ENCODE data around the gene GLRA1.

GLRA1 gene

GRCh38 chr5:151924564-151925301 lies at the start of gene GLRA1:
TSS of gene GLRA1 (minus strand) at chr5:151924851. CDS start at chr5:151924549, 302 bp downstream.
- peak in 1 of 2 donors; percentile 12 for DNase-seq (ENCODE audit: extremely low read depth in 1 of 2, low read depth in 1 of 2)

DNA sequence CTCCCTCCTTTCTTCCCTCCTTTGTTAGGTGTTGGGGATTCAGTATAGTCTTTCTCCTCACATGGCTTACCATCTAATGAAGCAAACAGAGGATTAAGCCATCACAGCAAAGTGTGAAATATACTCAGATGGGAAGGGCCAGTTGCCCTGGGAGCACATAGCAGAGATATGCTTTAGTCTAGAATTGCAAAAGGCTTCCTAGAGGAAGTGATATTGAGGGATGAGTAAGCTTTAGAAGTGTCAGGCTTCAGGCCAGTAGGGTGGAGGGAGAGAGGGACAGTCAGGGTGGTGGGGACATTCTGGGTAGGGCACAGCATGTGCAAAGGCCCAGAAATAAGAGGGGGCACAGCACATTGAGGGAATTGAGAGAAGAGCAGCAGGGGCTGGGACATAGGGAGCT lies 46.2 kb upstream of the GLRA1 start:
- DNase-seq (ENCODE audit: extremely low read depth in 1 of 2, low read depth in 1 of 2): no peak

DNA sequence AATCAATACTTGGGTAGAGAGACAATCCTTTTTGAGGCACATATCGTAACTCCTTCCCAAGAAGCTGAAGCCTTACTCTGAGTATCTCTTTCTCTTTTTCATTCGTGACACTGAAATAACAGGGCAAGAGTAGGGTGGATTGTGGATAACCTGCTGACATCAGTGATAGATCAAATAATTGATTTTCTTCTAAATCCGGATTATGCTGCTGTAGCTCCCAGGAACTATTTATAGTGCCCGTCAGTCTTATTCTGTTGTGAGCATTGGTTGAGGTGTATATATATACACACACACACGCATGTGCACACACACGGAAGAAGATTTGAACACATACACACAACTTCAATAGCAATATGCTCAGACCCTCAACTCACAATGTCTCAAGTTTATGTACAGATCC lies 43.2 kb upstream of the GLRA1 start:
- no peak for DNase-seq (ENCODE audit: extremely low read depth in 1 of 2, low read depth in 1 of 2)

DNA sequence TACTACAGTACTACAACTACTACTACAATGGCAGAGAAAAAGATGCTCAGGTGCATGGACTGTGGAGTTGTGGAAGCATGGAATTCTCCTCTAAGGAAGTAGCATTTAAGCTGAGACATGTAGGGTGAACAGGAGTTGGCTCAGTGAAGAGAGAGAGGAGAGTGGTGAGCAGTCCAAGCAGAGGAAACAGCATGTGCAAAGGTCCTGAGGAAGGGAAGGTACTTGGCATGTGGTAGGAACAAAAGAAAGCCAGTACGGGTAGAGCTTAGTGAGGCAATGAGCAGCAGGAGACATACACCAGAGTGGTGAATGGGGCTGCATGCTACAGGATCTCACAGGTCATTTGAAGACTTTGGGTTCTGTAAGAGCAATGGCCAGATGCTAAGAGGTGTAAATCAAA lies 41.4 kb upstream of the GLRA1 start:
- no peak for DNase-seq (ENCODE audit: extremely low read depth in 1 of 2, low read depth in 1 of 2)

DNA sequence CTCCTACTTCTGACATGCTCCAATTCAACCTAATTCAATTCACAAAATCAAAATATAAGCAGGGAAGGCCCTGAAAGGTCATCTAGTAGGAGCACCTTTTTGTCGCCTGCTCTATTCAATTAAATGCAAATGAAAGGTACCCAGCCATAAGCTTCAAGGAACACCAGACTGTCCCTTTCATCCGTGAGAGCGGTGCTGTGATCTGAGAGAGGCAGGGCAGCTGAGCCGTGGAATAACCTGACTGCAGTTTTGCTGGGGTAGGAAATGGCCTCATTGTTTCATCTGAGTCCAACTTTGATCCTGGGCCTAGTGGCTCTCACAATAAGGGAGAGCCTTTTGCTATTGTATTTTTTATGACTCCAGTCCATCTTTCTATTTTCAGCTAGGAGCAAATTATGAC lies 39.8 kb upstream of the GLRA1 start:
- DNase-seq (ENCODE audit: extremely low read depth in 1 of 2, low read depth in 1 of 2): no peak

DNA sequence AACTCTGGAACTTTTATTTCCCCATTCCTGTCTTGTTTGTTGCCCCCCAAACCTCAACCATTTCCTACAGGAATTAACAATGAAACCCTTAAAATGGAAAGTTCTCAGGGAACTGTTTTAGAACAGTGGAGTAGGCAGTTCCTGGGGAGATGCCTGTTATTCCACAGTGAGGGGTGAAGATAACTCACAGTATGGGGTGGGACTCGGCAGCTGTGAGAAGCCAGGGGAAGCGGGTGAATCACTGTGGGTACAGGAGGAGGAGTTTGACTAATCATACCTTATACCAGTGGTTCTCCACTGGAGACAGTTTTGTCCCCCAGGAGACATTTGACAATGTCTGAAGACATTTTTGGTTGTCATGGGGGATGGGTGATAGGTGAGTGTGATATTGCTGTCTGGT lies 36.9 kb upstream of the GLRA1 start:
- no peak for DNase-seq (ENCODE audit: extremely low read depth in 1 of 2, low read depth in 1 of 2)

DNA sequence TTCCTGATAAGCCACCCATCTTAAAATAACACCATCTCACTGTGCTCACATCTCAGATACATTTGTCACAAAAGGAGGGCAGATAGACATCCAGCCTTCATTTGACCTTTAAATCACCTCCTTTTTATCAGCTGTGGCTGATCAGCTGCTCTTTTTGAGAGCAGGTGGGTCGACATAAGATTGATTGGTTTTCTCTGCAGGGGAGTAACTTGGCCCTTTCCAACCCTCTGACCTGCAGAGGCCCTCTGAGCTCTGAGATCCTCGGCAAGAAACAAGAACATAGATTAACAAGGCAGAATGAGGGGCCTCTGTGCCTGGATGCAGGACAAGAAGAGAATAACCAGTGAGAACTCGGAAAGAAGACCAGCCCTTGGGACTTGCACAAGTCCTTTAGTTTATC lies 33.5 kb upstream of the GLRA1 start:
- DNase-seq (ENCODE audit: extremely low read depth in 1 of 2, low read depth in 1 of 2): no peak

DNA sequence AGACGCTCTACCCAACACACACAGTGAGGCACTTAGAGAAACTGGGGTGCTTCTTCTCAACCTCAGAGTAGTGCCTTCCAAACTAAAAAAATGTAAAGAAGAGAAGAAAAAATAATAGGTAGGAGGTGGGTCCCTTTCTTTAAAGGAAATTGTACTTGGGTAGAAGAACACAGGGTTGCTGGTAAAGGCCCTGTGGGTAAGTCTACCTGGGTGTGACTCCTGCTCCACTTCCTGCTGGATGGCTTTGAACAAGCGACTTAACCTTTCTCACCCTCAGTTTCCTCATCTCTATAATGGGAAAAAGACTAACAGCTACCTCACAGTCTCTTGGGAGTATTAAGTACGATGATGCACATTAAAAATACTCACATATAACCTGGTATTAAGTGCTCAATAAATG lies 32.1 kb upstream of the GLRA1 start:
- DNase-seq (ENCODE audit: extremely low read depth in 1 of 2, low read depth in 1 of 2): no peak

GRCh38 chr5:151954255-151954654 lies 29.6 kb upstream of the GLRA1 start:
- no peak for DNase-seq (ENCODE audit: extremely low read depth in 1 of 2, low read depth in 1 of 2)

DNA sequence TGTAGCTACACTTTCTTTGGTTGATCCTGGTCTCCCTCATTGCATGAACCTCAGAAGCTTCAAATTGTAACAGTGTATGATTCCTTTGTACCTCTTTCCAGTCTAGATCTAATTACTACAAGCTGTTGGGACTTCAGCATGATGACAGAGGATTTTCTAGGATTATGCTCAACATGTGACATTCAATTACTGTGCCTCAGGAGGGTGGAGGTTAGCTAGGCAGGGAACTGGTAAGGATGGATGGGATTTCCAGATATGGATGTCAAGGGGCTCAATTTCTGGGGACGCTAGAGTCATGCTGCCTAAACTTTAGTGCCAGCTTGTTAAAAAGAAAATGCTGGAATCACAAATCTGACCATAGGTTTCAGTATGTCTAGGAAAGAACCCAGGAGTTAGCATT lies 29.2 kb upstream of the GLRA1 start:
- DNase-seq (ENCODE audit: extremely low read depth in 1 of 2, low read depth in 1 of 2): no peak

- DNase-seq (ENCODE audit: extremely low read depth in 1 of 2, low read depth in 1 of 2): no peak
These were observed 27.6 kb upstream of the GLRA1 start for GRCh38 chr5:151952238-151952637.

DNA sequence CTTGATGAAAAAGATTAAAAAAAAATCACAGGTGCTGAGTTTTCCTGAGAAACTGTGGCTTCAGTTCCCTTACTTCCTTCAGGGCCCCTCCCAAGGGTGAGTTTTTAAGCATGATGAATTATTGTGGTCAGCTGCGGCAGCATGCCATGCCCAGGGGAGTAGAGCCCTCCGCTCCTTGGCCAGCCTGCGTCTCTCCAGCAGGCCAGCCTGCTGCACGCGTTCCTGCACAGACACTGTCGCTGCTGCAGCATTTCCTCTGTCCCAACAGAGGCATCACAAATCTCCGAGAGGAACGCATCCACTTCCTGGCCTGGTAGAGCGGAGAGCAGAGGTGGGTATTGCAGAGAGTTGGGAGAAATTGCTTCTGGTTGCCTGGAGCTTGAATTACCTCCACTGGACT lies 26.1 kb upstream of the GLRA1 start:
- no peak for DNase-seq (ENCODE audit: extremely low read depth in 1 of 2, low read depth in 1 of 2)

DNA sequence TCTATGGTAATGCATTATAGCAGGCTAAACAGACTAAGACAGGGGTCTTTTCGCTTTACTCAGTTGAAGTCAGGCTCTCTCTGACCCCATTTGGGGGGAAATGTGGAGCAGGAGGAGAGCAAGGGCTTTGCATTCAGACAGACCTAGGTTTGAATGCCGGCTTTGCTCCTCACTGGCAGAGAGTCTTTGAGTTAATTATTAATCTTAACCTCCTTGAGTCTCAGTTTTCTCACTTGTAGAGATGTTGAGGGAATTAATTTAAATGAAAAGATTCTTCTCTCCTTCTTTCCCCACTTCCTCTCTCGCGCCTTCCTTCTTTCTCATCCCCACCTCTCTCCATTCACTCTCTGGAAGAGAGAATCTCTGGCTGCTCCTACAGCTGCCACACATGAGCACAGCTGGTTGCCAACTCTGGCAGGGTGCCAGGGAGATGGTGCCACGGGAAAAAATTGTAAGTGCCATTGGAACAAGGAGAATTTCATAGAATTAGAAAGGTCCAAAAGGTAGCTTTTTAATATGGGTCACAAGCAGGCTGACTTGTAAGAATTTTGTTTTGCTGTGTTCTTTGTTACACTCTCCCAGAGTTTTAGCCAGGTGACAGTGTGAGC lies 25.2 kb upstream of the GLRA1 start:
- DNase-seq (ENCODE audit: extremely low read depth in 1 of 2, low read depth in 1 of 2): no peak

DNA sequence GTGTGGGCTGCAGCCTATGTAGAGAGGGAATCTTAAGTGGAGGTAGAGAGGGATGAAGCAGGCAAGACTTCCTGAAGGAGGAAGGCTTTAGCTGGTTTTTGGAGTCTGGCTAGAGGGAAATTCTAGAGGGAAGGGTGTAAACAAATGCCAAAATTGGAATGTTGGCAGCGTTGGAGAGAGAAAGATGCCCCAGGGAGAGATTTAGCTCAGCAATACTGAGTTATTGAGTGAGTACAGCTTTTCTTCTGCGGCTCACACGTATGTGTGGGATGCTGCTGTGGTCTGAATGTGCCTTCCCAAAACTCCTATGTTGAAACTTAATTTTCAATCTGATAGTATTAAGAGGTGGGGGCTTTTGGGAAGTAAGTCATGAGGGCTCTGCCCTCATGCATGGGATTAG lies 24.5 kb upstream of the GLRA1 start:
- DNase-seq (ENCODE audit: extremely low read depth in 1 of 2, low read depth in 1 of 2): no peak

- no peak for DNase-seq (ENCODE audit: extremely low read depth in 1 of 2, low read depth in 1 of 2)
These were observed 23.4 kb upstream of the GLRA1 start for GRCh38 chr5:151947931-151948608.

- no peak for DNase-seq (ENCODE audit: extremely low read depth in 1 of 2, low read depth in 1 of 2)
These were observed 13.2 kb upstream of the GLRA1 start for GRCh38 chr5:151937851-151938250.

DNA sequence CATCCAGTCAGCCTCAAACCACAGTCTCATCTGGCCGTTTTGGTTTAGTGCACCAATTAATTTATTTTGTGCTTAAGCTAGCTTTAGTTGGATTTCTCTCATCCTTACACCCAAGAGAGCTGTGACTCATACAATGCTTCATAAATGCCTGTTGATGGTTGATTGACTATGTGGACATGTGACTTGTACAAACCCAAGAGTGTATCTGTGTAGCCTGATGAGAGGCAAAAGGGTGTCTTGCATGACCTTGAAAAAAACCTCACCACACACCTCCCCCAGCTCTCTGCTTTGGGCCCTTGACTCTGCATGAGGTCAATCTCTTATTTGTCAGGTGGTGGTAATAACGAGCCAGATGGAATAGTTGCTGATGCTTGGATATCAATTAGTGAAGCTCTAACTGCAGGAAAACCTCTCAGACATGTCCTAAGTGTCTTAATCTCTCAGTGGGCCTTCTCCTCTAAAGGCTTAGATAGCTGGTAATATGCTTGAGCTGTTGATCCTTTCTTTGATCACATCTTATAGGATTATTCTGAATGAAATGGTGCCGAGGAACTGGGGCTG lies 10.6 kb upstream of the GLRA1 start:
- no peak for DNase-seq (ENCODE audit: extremely low read depth in 1 of 2, low read depth in 1 of 2)

DNA sequence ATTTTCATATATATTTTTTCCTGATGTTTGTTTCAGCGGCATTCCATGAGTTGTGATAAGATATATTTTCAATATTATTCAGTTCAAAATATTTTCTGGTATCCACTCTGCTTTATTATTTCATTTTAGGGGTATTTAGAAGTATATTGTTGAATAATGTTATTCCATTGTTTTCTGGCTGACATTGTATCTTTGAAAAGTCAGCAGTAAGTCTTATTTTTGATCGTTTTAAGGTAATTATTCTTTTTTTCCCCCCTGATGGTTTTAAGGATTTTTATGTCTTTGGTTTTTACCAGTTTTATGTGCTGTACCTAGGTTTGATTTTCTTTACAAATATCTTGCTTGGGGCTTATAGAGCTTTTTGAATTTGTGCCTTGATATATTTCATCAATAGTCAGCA lies 6.6 kb upstream of the GLRA1 start:
- DNase-seq (ENCODE audit: extremely low read depth in 1 of 2, low read depth in 1 of 2): no peak

DNA sequence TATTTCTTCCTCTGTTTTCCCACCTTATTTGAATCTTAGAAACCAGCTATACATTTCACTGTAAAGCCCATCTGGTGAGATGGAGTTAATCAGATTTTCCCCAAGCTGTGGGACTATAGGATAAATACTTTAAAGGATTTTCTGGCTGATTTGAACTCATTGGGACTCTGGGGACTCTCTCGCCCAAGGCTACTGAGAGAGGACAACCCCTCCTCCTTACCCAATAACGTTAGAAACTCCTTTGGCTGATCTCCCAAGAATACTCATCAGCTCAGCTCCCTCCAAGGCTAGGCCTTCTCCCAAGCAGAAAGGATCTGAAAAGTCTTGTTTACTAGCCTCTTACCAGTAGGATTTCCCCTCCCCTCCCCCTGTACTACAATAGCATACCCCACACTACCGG lies 1.5 kb upstream of the GLRA1 start:
- DNase-seq (ENCODE audit: extremely low read depth in 1 of 2, low read depth in 1 of 2): no peak

- no peak for DNase-seq (ENCODE audit: extremely low read depth in 1 of 2, low read depth in 1 of 2)
These were observed 689 bp upstream of the GLRA1 start for GRCh38 chr5:151925340-151925739.

- no peak for DNase-seq (ENCODE audit: extremely low read depth in 1 of 2, low read depth in 1 of 2)
These were observed 680 bp downstream of the GLRA1 start for GRCh38 chr5:151923866-151924476.

- DNase-seq (ENCODE audit: extremely low read depth in 1 of 2, low read depth in 1 of 2): no peak
These were observed 2.7 kb downstream of the GLRA1 start for GRCh38 chr5:151921916-151922315.

All from stimulated activated CD8-positive, alpha-beta memory T cell treated with anti-CD3 and anti-CD28 coated beads, Interleukin-7, amount 100 ng/mL, for 48 hours (primary cell).